Liver (tissue), 9 donors: Measurements from ENCODE around the gene LLPH. TPM values are rescaled to one million over a fixed set of nuclear protein-coding genes. Genes with fewer than 3 reads are reported as not detected.

Experiments
- DNase-seq: peaks from one replicate; pipeline ENCODE4 v3.0.0-alpha.2; 2017; ENCODE audit warnings: low spot score
- H3K27ac ChIP-seq, 2 donors: one replicate each; pipeline ENCODE4 v1.7.0; 2013; ENCODE audit warnings: inconsistent platforms in 2 of 2, low read length in 2 of 2, control low read depth in 1 of 2, low read depth in 1 of 2, mild to moderate bottlenecking in 1 of 2
- H3K27me3 ChIP-seq, 4 donors: one replicate each; pipeline versions ENCODE4 v1.6.1 to v1.7.0; 2013; ENCODE audit warnings: low read length in 3 of 4, inconsistent platforms in 1 of 4, mild to moderate bottlenecking in 1 of 4, moderate library complexity in 1 of 4; ENCODE audit not compliant: control insufficient read depth in 4 of 4, insufficient read depth in 4 of 4
- H3K36me3 ChIP-seq, 4 donors: one replicate each; pipeline versions ENCODE4 v1.6.1 to v1.7.0; 2013; ENCODE audit warnings: low read length in 3 of 4, mild to moderate bottlenecking in 3 of 4, low read depth in 1 of 4, moderate library complexity in 1 of 4; ENCODE audit not compliant: control insufficient read depth in 4 of 4, insufficient read depth in 3 of 4
- H3K4me1 ChIP-seq, 4 donors: one replicate each; pipeline versions ENCODE4 v1.6.1 to v1.7.0; 2013; ENCODE audit warnings: low read length in 3 of 4, mild to moderate bottlenecking in 3 of 4, moderate library complexity in 1 of 4; ENCODE audit not compliant: control insufficient read depth in 4 of 4, insufficient read depth in 4 of 4
- H3K4me3 ChIP-seq, 3 donors: one replicate each; pipeline versions ENCODE4 v1.6.1 to v1.7.0; 2013; ENCODE audit warnings: low read length in 3 of 3, control low read depth in 1 of 3, low read depth in 1 of 3, mild to moderate bottlenecking in 1 of 3
- H3K9ac ChIP-seq, 2 donors: one replicate each; pipeline ENCODE4 v1.7.0; 2013; ENCODE audit warnings: low read length in 2 of 2, mild to moderate bottlenecking in 2 of 2, moderate library complexity in 2 of 2, control low read depth in 1 of 2, low read depth in 1 of 2
- H3K9me3 ChIP-seq, 4 donors: one replicate each; pipeline versions ENCODE4 v1.6.1 to v1.7.0; 2013; ENCODE audit warnings: low read length in 3 of 4; ENCODE audit not compliant: control insufficient read depth in 4 of 4
- ATF3 ChIP-seq: IDR thresholded peaks from 2 replicates; pipeline ENCODE4 v1.6.1; 2016; ENCODE audit warnings: antibody characterized with exemption
- EGR1 ChIP-seq, 2 donors: IDR thresholded peaks; 2 replicates each; pipeline ENCODE4 v1.6.1; 2016 to 2018; ENCODE audit warnings: antibody characterized with exemption in 2 of 2, low read depth in 2 of 2
- GABPA ChIP-seq, 2 donors: IDR thresholded peaks in 1 of 2; conservative IDR thresholded peaks in 1 of 2; 2 replicates each; pipeline ENCODE4 v1.6.1; 2016; ENCODE audit warnings: antibody characterized with exemption in 2 of 2, mild to moderate bottlenecking in 1 of 2, moderate library complexity in 1 of 2
- HNF4G ChIP-seq: IDR thresholded peaks from 2 replicates; pipeline ENCODE4 v1.6.1; 2016; ENCODE audit warnings: antibody characterized with exemption
- JUND ChIP-seq, 2 donors: IDR thresholded peaks; 2 replicates each; pipeline ENCODE4 v1.6.1; 2016; ENCODE audit warnings: antibody characterized with exemption in 2 of 2
- NR2F2 ChIP-seq: IDR thresholded peaks from 2 replicates; pipeline ENCODE4 v1.6.1; 2016; ENCODE audit warnings: antibody characterized with exemption
- RAD21 ChIP-seq, 2 donors: IDR thresholded peaks; 2 replicates each; pipeline ENCODE4 v1.6.1; 2016; ENCODE audit warnings: antibody characterized with exemption in 2 of 2, mild to moderate bottlenecking in 2 of 2
- RXRA ChIP-seq, 2 donors: IDR thresholded peaks; 2 replicates each; pipeline ENCODE4 v1.6.1; 2017 to 2018; ENCODE audit warnings: antibody characterized with exemption in 2 of 2, mild to moderate bottlenecking in 1 of 2
- TAF1 ChIP-seq: conservative IDR thresholded peaks from 2 replicates; pipeline ENCODE4 v1.6.1; 2016; ENCODE audit warnings: antibody characterized with exemption, mild to moderate bottlenecking
- YY1 ChIP-seq: IDR thresholded peaks from 2 replicates; pipeline ENCODE4 v1.6.1; 2016; ENCODE audit warnings: antibody characterized with exemption, mild to moderate bottlenecking
- WGBS: extraction: QIAGEN DNeasy Blood & Tissue Kit; methylation state at CpG from one replicate; pipeline ENCODE4 v1.1.7; 2013; 5-methylcytosine and 5-hydroxymethylcytosine counted together
- polyA plus RNA-seq, 2 donors: library from polyadenylated mRNA; stranded (reverse) in 1 of 2; unstranded in 1 of 2; fragments of 200-250 nt in 1 of 2; fragments of >200 nt in 1 of 2; fragmentation: Nextera tagmentation in 1 of 2; extraction: Ambion mirVana in 1 of 2; gene quantifications; one replicate each; pipeline versions ENCODE4 v1.2.1 to v1.2.3, GENCODE V29; 2013 to 2015
- total RNA-seq, 2 donors: library from RNA; depleted of rRNA; stranded (reverse); fragments of >200 nt; gene quantifications; one replicate each; pipeline ENCODE4 v1.2.3, GENCODE V29; 2014
- TF ChIP-seq, protein P1 (sequence below): fragments of 150-350 bp; IDR thresholded peaks from 2 replicates; pipeline ENCODE4 v1.5.1; 2017; ENCODE audit warnings: improper control_type of control experiment, low read depth, low read length; ENCODE audit not compliant: missing input control
- TF ChIP-seq, protein P2 (sequence below): IDR thresholded peaks from 2 replicates; pipeline ENCODE4 v1.6.1; 2016; ENCODE audit warnings: antibody characterized with exemption, mild to moderate bottlenecking
- donor health status: healthy.
- donor health status: healthy.
- donor health status: healthy.
- donor health status: healthy.
- donor health status: healthy.

Gene LLPH
- total and polyA plus RNA-seq, 4 donors, result 2.6 to 18.1 (median 6.6) TPM

DNA sequence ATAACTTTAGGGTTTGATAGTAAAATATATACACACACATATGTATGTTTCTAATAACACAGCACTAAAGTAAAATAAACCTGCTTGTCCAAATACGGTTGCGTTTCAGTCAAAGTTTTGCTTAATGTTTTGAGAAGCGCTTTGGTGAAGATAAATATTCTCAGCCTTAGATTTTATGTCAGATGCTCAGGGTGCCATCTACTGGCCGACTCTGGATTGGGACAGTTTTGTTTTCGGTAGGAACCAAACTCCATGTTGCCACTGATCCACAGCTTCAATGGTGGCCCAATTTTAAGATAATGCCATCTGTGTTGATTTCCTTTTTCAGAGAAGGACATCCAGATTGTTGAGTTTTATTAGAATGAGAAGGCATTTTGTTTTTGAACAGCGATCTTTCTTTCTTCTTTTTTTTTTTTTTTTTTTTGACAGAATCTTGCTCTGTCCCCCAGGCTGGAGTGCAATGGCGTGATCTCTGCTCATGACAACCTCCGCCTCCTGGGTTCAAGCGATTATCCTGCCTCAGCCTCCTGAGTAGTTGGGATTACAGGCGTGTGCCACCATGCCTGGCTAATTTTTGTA is 43.1 kb downstream of the LLPH start (continued):
- TF ChIP-seq, protein P1, sequence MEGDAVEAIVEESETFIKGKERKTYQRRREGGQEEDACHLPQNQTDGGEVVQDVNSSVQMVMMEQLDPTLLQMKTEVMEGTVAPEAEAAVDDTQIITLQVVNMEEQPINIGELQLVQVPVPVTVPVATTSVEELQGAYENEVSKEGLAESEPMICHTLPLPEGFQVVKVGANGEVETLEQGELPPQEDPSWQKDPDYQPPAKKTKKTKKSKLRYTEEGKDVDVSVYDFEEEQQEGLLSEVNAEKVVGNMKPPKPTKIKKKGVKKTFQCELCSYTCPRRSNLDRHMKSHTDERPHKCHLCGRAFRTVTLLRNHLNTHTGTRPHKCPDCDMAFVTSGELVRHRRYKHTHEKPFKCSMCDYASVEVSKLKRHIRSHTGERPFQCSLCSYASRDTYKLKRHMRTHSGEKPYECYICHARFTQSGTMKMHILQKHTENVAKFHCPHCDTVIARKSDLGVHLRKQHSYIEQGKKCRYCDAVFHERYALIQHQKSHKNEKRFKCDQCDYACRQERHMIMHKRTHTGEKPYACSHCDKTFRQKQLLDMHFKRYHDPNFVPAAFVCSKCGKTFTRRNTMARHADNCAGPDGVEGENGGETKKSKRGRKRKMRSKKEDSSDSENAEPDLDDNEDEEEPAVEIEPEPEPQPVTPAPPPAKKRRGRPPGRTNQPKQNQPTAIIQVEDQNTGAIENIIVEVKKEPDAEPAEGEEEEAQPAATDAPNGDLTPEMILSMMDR, result peak; percentile 85
- TF ChIP-seq NR2F2, result no peak
- no peak for TF ChIP-seq HNF4G
- no peak for TF ChIP-seq RXRA (IDR thresholded peaks at IDR 0.05)

GRCh38 chr12:66085998-66086397 is 44.6 kb downstream of the LLPH start:
- no peak for DNase-seq
- Histone ChIP-seq H3K9me3 (no peaks in the 10 kb centered on the region), H3K4me3 (no peak overlapping the region), H3K4me1 (no peaks in the 10 kb centered on the region), H3K27ac (no peak overlapping the region), H3K9ac (no peak overlapping the region), H3K36me3 (no peaks in the 10 kb centered on the region), H3K27me3 (no peaks in the 10 kb centered on the region)
- TF ChIP-seq YY1, result no peak
- 86% methylated on average over 2 of the region's 2 CpGs for WGBS

DNA sequence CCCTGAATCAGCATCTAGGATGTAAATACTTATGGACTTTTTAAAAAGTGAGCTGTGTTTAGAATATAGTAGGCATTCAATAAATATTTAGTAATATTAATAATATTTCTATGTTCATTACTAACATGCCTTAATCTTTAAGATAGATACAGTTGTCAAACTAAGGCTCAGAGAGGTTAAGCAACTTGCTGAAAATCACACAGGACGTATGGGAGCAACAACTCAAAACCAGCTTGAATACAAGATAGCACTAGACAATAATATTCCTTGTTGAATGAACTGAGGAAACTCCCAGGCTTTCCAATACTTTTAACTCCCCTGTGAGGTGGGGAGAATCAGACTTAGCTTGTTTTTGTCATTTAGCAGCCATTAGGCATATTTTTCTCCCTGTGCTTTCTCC is 45.3 kb downstream of the LLPH start:
- H3K9me3 ChIP-seq, result no peaks in the 10 kb centered on the region

More for the DNA sequence above, 45.3 kb downstream of the LLPH start:
- no peak overlapping the region for H3K9ac ChIP-seq
- no peaks in the 10 kb centered on the region for H3K4me1 ChIP-seq
- no peak for DNase-seq
- TF ChIP-seq TAF1, result no peak
- no peak for TF ChIP-seq RXRA (IDR thresholded peaks at IDR 0.05)
- TF ChIP-seq EGR1 (IDR thresholded peaks at IDR 0.05; ENCODE audit: low read depth in 2 of 2), result no peak
- TF ChIP-seq GABPA (IDR thresholded peaks at IDR 0.05 in 1 of 2, conservative IDR thresholded peaks at IDR 0.05 in 1 of 2), result no peak
- TF ChIP-seq ATF3, result no peak
- TF ChIP-seq RAD21 (IDR thresholded peaks at IDR 0.05), result no peak
- no peak for TF ChIP-seq JUND (IDR thresholded peaks at IDR 0.05)
- TF ChIP-seq, protein P2, sequence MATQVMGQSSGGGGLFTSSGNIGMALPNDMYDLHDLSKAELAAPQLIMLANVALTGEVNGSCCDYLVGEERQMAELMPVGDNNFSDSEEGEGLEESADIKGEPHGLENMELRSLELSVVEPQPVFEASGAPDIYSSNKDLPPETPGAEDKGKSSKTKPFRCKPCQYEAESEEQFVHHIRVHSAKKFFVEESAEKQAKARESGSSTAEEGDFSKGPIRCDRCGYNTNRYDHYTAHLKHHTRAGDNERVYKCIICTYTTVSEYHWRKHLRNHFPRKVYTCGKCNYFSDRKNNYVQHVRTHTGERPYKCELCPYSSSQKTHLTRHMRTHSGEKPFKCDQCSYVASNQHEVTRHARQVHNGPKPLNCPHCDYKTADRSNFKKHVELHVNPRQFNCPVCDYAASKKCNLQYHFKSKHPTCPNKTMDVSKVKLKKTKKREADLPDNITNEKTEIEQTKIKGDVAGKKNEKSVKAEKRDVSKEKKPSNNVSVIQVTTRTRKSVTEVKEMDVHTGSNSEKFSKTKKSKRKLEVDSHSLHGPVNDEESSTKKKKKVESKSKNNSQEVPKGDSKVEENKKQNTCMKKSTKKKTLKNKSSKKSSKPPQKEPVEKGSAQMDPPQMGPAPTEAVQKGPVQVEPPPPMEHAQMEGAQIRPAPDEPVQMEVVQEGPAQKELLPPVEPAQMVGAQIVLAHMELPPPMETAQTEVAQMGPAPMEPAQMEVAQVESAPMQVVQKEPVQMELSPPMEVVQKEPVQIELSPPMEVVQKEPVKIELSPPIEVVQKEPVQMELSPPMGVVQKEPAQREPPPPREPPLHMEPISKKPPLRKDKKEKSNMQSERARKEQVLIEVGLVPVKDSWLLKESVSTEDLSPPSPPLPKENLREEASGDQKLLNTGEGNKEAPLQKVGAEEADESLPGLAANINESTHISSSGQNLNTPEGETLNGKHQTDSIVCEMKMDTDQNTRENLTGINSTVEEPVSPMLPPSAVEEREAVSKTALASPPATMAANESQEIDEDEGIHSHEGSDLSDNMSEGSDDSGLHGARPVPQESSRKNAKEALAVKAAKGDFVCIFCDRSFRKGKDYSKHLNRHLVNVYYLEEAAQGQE, result no peak
- WGBS, result 82% methylated on average over 1 of the region's 1 CpG
- no peaks in the 10 kb centered on the region for H3K27me3 ChIP-seq
- no peak overlapping the region for H3K4me3 ChIP-seq
- H3K36me3 ChIP-seq, result no peaks in the 10 kb centered on the region
- no peak overlapping the region for H3K27ac ChIP-seq
